Stomach (tissue), 4 donors: ENCODE measurements around the gene UBE2Z.

Source experiments
- POLR2A ChIP-seq, 4 donors: fragments of 450-650 bp; IDR thresholded peaks; one replicate each; pipeline ENCODE4 v1.6.1; 2016; ENCODE audit warnings: antibody characterized with exemption in 4 of 4, control low read depth in 2 of 4, mild to moderate bottlenecking in 1 of 4, moderate library complexity in 1 of 4
- TF ChIP-seq, protein P1 (sequence below), 7 experiments: fragments of 450-650 bp in 4 of 7; fragments of 200-600 bp in 3 of 7; sonication (generic) in 3 of 7; IDR thresholded peaks; one replicate each; pipeline ENCODE4 v1.5.1; 2016 to 2019; ENCODE audit warnings: antibody characterized with exemption in 7 of 7, control low read depth in 2 of 7, mild to moderate bottlenecking in 1 of 7

DNA sequence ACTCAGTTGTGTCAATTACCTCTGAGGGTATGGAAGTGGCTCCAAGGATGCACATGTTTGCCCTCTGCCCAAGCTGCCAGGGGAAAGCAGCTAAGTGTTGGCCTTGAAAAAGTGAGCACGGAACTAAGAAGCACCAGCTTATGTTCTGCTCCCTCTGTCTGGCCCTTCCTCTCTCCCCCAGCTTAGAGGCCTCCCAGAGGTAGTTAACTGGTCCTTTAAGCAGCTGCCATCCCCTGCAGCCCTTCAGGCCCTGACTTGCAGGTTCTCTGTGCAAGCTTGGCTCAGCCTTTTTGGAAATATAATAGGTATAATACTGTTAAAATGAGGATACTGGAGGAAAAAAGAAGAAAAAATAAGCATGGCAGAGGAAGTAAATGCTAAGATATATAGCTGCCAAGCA lies 7.0 kb upstream of the UBE2Z start:
- TF ChIP-seq, protein P1, sequence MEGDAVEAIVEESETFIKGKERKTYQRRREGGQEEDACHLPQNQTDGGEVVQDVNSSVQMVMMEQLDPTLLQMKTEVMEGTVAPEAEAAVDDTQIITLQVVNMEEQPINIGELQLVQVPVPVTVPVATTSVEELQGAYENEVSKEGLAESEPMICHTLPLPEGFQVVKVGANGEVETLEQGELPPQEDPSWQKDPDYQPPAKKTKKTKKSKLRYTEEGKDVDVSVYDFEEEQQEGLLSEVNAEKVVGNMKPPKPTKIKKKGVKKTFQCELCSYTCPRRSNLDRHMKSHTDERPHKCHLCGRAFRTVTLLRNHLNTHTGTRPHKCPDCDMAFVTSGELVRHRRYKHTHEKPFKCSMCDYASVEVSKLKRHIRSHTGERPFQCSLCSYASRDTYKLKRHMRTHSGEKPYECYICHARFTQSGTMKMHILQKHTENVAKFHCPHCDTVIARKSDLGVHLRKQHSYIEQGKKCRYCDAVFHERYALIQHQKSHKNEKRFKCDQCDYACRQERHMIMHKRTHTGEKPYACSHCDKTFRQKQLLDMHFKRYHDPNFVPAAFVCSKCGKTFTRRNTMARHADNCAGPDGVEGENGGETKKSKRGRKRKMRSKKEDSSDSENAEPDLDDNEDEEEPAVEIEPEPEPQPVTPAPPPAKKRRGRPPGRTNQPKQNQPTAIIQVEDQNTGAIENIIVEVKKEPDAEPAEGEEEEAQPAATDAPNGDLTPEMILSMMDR (IDR thresholded peaks at IDR 0.05) = no peak
- TF ChIP-seq POLR2A (IDR thresholded peaks at IDR 0.05) = no peak
